Fibroblast of pulmonary artery (primary cell): ENCODE data around the gene PIGA.
A peak's percentile ranks its signal among the peaks of the same experiment; 100 is the strongest.
"Not testable (repeated sequence)": the region's sequence is repeated elsewhere in the genome, so short reads cannot be mapped to it uniquely, and the experiment has no call there.

Experiments
- DNase-seq: peaks from one replicate; pipeline ENCODE4 v3.0.0-alpha.2; 2010; ENCODE audit warnings: low read depth
- H3K4me3 ChIP-seq: replicated peaks from 2 replicates; pipeline ENCODE4 v1.5.1; 2011; ENCODE audit warnings: low read depth, mild to moderate bottlenecking, control low read depth, low read length, moderate library complexity
- CTCF ChIP-seq: IDR thresholded peaks from 2 replicates; pipeline ENCODE4 v1.5.1; 2011; ENCODE audit warnings: mild to moderate bottlenecking, control low read depth, low read length, inconsistent platforms; ENCODE audit errors: missing control alignments

PIGA gene

GRCh38 chrX:15292861-15293260, 42.5 kb downstream of the PIGA start:
- TF ChIP-seq CTCF = no peak
- no peak overlapping the region for H3K4me3 ChIP-seq
- DNase-seq = no peak

- TF ChIP-seq CTCF = no peak
- no peak for DNase-seq
- H3K4me3 ChIP-seq = no peak overlapping the region
Observed at GRCh38 chrX:15277604-15278003, 57.7 kb downstream of the PIGA start.

DNA sequence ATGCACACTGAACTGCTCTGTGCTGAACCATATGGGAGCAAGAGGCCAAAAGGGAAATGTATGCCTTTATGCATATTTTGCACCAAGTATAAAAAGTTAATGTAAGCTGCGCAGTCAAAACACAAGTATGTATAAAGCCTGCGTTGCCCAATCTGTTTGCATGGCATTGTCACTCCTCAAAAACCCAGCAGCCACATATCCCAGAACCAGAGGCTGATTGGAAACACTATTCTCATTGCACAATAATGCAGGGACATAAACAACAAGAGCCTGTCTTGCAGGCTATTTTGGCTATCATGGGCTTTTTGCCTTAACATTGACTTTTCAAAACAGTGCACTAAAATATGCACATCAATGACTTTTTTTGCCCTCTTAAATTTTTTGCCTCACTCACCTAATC, 60.4 kb downstream of the PIGA start:
- H3K4me3 ChIP-seq = no peak overlapping the region
- TF ChIP-seq CTCF = no peak
- no peak for DNase-seq

GRCh38 chrX:15273275-15273674, 62.0 kb downstream of the PIGA start:
- H3K4me3 ChIP-seq, DNase-seq: not testable (repeated sequence)

DNA sequence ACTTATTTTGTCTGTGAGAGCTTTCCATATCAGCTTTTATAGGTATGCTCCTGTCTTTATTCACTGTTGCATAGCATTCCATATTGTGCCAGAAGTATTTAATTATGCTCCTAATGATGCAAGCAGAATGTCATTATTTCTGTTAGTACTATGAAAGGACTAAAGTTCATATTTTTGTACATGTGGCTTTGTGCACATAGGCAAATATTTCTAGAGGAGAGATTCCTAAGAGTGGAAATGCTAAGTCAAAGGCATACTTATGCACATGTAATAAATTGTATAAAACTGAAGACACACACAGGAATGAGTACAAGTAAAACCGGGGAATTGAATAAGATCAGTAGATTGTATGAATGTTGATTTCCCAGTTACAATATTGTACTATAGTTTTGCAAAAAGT, 63.6 kb downstream of the PIGA start:
- no peak for DNase-seq
- no peak for TF ChIP-seq CTCF
- H3K4me3 ChIP-seq = no peak overlapping the region

- peak; percentile 54 for DNase-seq
- no peak for TF ChIP-seq CTCF
- H3K4me3 ChIP-seq = no peak within 1 kb of the TSS
Observed at GRCh38 chrX:15269618-15270521, 65.5 kb downstream of the PIGA start, which contains the start of gene ASB9. ASB9 (minus strand) TSS chrX:15270083; CDS start chrX:15269874, 209 bp downstream.
